GM19455 (cell line): ENCODE results near the gene WHRN.

Source experiments
- ATAC-seq: cut with Tn5 transposase; IDR thresholded peaks from one replicate; pipeline ENCODE4 v1.9.1; 2021; ENCODE audit not compliant: unreplicated experiment

WHRN gene

GRCh38 chr9:114369216-114370130 is 135.8 kb downstream of the WHRN start:
- ATAC-seq, result no peak

- no peak for ATAC-seq
These were observed 137.3 kb downstream of the WHRN start for GRCh38 chr9:114367772-114368569.

DNA sequence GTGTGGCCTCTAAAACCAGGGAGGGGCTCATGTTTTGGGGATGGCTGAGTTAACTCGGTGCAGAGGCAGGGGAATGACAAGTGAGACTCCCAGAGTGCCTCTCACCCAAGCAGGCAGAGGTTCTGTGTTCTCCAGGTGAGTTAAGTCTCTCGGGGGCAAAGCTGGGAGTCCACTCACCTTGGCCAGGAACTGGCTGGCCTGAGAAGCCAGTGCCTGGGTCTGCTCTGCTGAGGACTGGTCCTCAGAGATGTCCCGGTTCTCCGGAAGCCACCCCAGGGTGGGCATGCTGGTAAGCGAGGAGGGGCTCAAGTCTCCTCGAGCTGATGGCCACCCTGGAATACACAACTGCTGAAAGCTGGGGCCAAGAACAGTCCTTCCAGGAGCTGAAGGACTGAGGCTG is 137.9 kb downstream of the WHRN start:
- no peak for ATAC-seq

DNA sequence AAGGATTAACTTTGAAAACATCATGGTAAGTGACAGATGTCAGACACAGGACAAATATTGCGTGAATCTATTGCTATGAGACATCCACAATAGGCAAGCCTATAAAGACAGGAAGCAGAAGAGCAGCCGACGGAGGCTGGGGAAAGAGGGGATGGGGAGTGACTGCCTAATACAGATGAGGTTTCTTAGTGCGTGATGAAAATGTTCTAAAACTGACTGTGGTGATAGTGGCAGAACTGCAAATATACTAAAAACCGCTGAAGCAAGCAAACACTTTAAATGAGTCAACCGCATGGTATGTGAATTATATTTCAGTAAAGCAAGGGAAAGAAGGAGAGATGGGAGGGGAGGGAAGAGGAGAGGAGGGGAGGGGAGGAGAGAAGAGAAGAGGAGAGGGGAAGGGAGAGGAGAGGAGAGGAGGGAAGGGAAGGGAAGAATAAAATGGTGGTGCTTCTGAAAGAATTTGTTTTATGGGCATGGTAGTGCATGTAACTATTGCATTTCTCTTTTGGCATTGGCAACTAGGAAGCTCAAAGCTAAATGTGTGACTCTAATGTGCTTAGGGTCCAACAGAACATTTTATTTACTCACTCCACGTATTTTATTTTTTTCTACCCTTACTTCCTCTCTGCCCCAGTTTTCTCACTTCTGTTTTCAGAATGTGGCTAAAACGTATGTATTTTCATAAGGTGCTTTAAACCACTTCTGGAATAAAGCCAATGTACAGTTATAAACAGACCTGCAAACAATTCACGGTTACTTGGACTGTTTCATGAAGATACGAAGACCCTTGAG is 138.7 kb downstream of the WHRN start:
- ATAC-seq, result peak; percentile 43

DNA sequence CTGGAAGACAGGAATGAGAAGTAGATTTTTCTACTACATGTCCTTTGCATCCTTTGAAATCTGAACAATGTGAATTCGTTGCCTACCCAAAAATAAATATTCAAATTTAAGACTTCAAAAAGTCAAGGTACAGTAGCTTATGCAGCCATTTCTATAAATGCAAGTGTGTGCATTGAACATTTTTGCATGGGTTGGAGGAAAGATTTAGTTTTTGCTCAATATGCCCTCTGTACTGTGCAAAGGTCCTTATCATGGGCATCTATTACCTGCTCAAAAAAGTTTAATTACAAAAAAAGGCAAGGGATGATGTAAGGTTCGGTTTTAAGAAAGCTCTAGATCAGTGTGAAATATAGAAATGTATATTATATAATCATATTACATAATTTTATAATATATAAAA is 140.1 kb downstream of the WHRN start:
- ATAC-seq, result no peak

- ATAC-seq, result no peak
These were observed 140.9 kb downstream of the WHRN start for GRCh38 chr9:114364134-114365041.

- no peak for ATAC-seq
These were observed 141.8 kb downstream of the WHRN start for GRCh38 chr9:114363424-114363823.

GRCh38 chr9:114362394-114362793 is 142.9 kb downstream of the WHRN start:
- ATAC-seq, result no peak

DNA sequence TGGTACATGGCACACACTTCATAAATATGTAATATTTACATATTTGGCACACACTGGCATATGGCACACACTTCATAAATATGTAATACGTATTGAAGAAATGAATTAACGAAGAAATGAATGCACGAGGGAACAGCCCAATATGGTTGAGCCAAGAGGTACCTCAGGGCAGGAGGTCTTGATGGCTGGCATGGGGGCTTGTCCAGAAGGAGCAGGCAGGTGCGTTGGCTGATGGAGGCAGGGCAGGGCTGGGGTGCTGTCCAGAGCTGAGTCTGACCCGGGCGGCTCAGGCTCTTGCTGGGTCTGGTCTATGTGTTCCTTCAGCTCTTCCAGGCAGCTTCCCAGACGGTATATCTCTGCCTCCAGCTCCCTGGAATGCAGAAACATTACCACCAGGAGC is 143.7 kb downstream of the WHRN start:
- no peak for ATAC-seq

- ATAC-seq, result no peak
These were observed 145.5 kb downstream of the WHRN start for GRCh38 chr9:114359801-114360200.

DNA sequence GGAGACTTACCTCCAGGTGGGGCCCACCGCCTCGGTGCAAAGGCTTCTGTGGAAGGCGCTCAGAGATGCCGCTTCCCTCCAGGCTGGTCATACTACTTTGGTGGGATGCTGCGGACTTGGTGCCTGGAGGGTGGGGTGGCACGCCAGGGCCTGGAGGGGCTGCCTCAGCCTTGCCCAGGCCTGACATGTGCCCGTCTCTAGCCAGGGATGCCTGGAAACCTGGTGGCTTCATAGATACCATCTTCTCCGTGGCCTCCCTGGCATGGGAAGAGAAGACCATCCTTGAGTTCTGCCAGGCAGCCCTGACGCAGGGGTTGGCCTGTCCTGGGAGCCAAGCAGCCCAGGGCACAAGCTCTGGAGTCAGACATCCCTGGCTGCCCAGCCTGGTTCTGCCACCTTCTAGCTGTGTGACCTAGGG is 147.4 kb downstream of the WHRN start:
- no peak for ATAC-seq

GRCh38 chr9:114357360-114357759 is 147.9 kb downstream of the WHRN start:
- no peak for ATAC-seq

DNA sequence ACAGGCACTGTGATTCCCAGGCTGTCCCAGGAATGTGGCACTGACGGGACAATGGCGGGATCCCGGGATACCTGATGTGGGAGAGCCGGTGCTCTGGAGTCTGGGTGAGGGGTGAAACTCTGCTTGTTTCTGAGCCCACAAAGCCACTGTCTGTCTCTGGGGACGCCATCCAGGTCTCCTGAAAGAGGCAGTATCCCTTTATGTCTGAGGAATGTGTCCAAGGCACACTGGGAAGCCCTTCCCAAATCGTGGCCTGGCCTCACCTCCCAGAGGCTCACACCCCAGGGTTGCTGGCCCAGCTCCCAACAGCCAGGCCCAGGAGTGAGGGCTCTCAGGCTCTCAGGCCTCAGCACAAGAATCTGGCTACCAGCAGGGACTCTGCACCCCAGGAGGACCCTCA is 148.5 kb downstream of the WHRN start:
- no peak for ATAC-seq

GRCh38 chr9:114355821-114356220 is 149.5 kb downstream of the WHRN start:
- no peak for ATAC-seq
